MM.1S (cell line): ENCODE measurements around the gene PRB3.

Source experiments
- CTCF ChIP-seq: fragments of 300-600 bp; sonication (generic); IDR thresholded peaks from 2 replicates; pipeline ENCODE4 v1.5.1; 2016; ENCODE audit warnings: antibody characterized with exemption, low read length, mixed read lengths
- EZH2 ChIP-seq: fragments of 300-600 bp; sonication (generic); optimal IDR thresholded peaks from 2 replicates; pipeline ENCODE3; 2017; ENCODE audit warnings: low read depth, mild to moderate bottlenecking, antibody characterized with exemption, low read length, mixed read lengths
- EZH2phosphoT487 ChIP-seq: fragments of 300-600 bp; sonication (generic); IDR thresholded peaks from 2 replicates; pipeline ENCODE4 v1.6.1; 2018; ENCODE audit warnings: antibody characterized with exemption, low read length

GRCh38 chr12:11233532-11233931 lies 36.0 kb downstream of the PRB3 start:
- TF ChIP-seq CTCF (no peak), EZH2phosphoT487 (no peak), EZH2 (no peak)
